Endothelial cell of umbilical vein (primary cell): ENCODE data around the gene ZNF462. TPM values are rescaled to one million over a fixed set of nuclear protein-coding genes. Genes with fewer than 3 reads are reported as not detected.
"Not testable (repeated sequence)": the region's sequence is repeated elsewhere in the genome, so short reads cannot be mapped to it uniquely, and the experiment has no call there.

ENCODE experiments used
- BruUV-seq: library from RNA; stranded (reverse); fragments of 400-500 nt; replicated peaks from 2 replicates; lab custom pipeline; 2021; lab: Mats Ljungman, UMichigan
- CTCF ChIA-PET: fragments of 300-600, 350-600 bp; sonication (Branson Sonifier 250); formaldehyde crosslinking; loops from one replicate; lab custom pipeline; 2021; ENCODE audit warnings: antibody characterized with exemption, inconsistent platforms; lab: Charles Lee
- POLR2A ChIA-PET: fragments of 300-600, 350-600 bp; sonication (Branson Sonifier 250); formaldehyde crosslinking; loops from one replicate; lab custom pipeline; 2021; ENCODE audit warnings: antibody characterized with exemption, inconsistent platforms; lab: Charles Lee
- DNase-seq: peaks from one replicate; pipeline ENCODE4 v3.0.0-alpha.2; 2011; ENCODE audit warnings: low read depth, low spot score
- FAIRE-seq: peaks from 2 replicates; lab custom pipeline; 2011; peaks lifted over from hg19 to GRCh38; lab: Jason Lieb, UNC
- H2AFZ ChIP-seq: 2 replicates; pipeline ENCODE4 v1.6.0; 2012; ENCODE audit warnings: low read depth, low read length, control low read depth, inconsistent platforms
- H3K27ac ChIP-seq: 2 replicates; pipeline ENCODE4 v1.5.1; 2011; ENCODE audit warnings: low read depth, mild to moderate bottlenecking, control low read depth, low read length, moderate library complexity; ENCODE audit not compliant: insufficient read depth
- H3K27me3 ChIP-seq, 2 experiments: 2 replicates each; pipeline versions ENCODE4 v1.6.0 to v1.6.1; 2011; ENCODE audit warnings: low read length in 2 of 2, mixed read lengths in 1 of 2; ENCODE audit not compliant: control insufficient read depth in 2 of 2, insufficient read depth in 2 of 2
- H3K36me3 ChIP-seq, 2 experiments: 2 replicates in 1 of 2; 3 replicates in 1 of 2; pipeline ENCODE4 v1.5.1; 2011; ENCODE audit warnings: low read length in 2 of 2, mild to moderate bottlenecking in 1 of 2, moderate library complexity in 1 of 2; ENCODE audit not compliant: control insufficient read depth in 2 of 2, insufficient read depth in 2 of 2; ENCODE audit errors: extremely low read depth in 1 of 2
- H3K4me1 ChIP-seq: 3 replicates; pipeline ENCODE4 v1.5.1; 2011; ENCODE audit warnings: mild to moderate bottlenecking, low read length; ENCODE audit not compliant: control insufficient read depth, insufficient read depth; ENCODE audit errors: extremely low read depth
- H3K4me2 ChIP-seq: 2 replicates; pipeline ENCODE4 v1.6.1; 2011; ENCODE audit warnings: low read length, control low read depth, mixed read lengths; ENCODE audit not compliant: insufficient read depth
- H3K4me3 ChIP-seq, 3 experiments: fragments of 200-600 bp in 1 of 3; sonication (generic), shearing (Covaris generic) in 1 of 3; replicated peaks in 1 of 3; 2 replicates each; pipeline ENCODE4 v1.5.1; 2011 to 2016; ENCODE audit warnings: control low read depth in 3 of 3, low read length in 3 of 3, mild to moderate bottlenecking in 2 of 3, inconsistent platforms in 1 of 3, low read depth in 1 of 3, moderate library complexity in 1 of 3; ENCODE audit not compliant: insufficient read depth in 1 of 3
- H3K79me2 ChIP-seq: 2 replicates; pipeline ENCODE4 v1.6.0; 2012; ENCODE audit warnings: low read length, inconsistent platforms; ENCODE audit not compliant: control insufficient read depth, insufficient read depth
- H3K9ac ChIP-seq: replicated peaks from 2 replicates; pipeline ENCODE3; 2011; ENCODE audit warnings: low read length, control low read depth; ENCODE audit not compliant: insufficient read depth; ENCODE audit errors: extremely low read depth
- H3K9me1 ChIP-seq: replicated peaks from 3 replicates; pipeline ENCODE4 v1.6.0; 2011; ENCODE audit warnings: mild to moderate bottlenecking, low read length; ENCODE audit not compliant: control insufficient read depth, insufficient read depth; ENCODE audit errors: extremely low read depth
- H3K9me3 ChIP-seq: replicated peaks from 2 replicates; pipeline ENCODE4 v1.5.1; 2012; ENCODE audit warnings: low read length, inconsistent platforms; ENCODE audit not compliant: control insufficient read depth, insufficient read depth
- H4K20me1 ChIP-seq: replicated peaks from 2 replicates; pipeline ENCODE3; 2011; ENCODE audit warnings: mild to moderate bottlenecking, low read length; ENCODE audit not compliant: control insufficient read depth, insufficient read depth; ENCODE audit errors: extremely low read depth
- EZH2 ChIP-seq: IDR thresholded peaks from 2 replicates; pipeline ENCODE4 v1.6.1; 2012; ENCODE audit warnings: borderline replicate concordance, low read depth, mild to moderate bottlenecking, moderate library complexity, low read length, inconsistent platforms; ENCODE audit not compliant: severe bottlenecking
- FOS ChIP-seq: IDR thresholded peaks from 2 replicates; pipeline ENCODE4 v1.6.1; 2011; ENCODE audit warnings: mild to moderate bottlenecking, low read length, moderate library complexity, borderline replicate concordance; ENCODE audit not compliant: insufficient read depth
- JUN ChIP-seq: IDR thresholded peaks from 2 replicates; pipeline ENCODE4 v1.6.1; 2011; ENCODE audit warnings: borderline replicate concordance, low read depth; ENCODE audit not compliant: insufficient read length, insufficient read depth
- MAX ChIP-seq: IDR thresholded peaks from 2 replicates; pipeline ENCODE4 v1.6.1; 2011; ENCODE audit not compliant: insufficient read depth, insufficient read length
- MYC ChIP-seq: IDR thresholded peaks from one replicate; pipeline ENCODE4 v1.6.1; 2011; ENCODE audit warnings: mild to moderate bottlenecking, low read depth, low read length
- POLR2A ChIP-seq: IDR thresholded peaks from 2 replicates; pipeline ENCODE4 v1.6.1; 2012; ENCODE audit warnings: low read depth, mild to moderate bottlenecking, control low read depth, low read length
- POLR2AphosphoS5 ChIP-seq: IDR thresholded peaks from 2 replicates; pipeline ENCODE4 v1.6.1; 2012; ENCODE audit warnings: low read depth, mild to moderate bottlenecking, control low read depth, low read length, moderate library complexity; ENCODE audit not compliant: insufficient read depth
- dilution Hi-C: fragments of 300-500 bp; cut with MboI; formaldehyde crosslinking; loops from one replicate; pipeline ENCODE4 v1.15.0; 2019; ENCODE audit warnings: low sequenced_read_pairs; ENCODE audit not compliant: extremely low pct_ligation_motif_present
- intact Hi-C: fragments of 100-400 bp; cut with micrococcal nuclease; formaldehyde crosslinking; loops from one replicate; pipeline ENCODE4 v1.10.0; 2022
- polyA plus RNA-seq, 4 experiments: library from polyadenylated mRNA; depleted of rRNA in 3 of 4; stranded (reverse) in 3 of 4; unstranded in 1 of 4; fragments of >200 nt; gene quantifications; 2 replicates each; pipeline versions ENCODE4 v1.2.1 to v1.2.3, GENCODE V29; 2011 to 2012; ENCODE audit warnings: missing spikeins in 1 of 4
- total RNA-seq: library from RNA; stranded (reverse); gene quantifications from 2 replicates; pipeline ENCODE4 v1.2.3, GENCODE V29; 2021

ZNF462 gene
- total and polyA plus RNA-seq, 2 donors (not counting 3 experiments of a cell fraction or from before 2014, with no cell fraction given), result 6.2 to 24.7 TPM

- no peak overlapping the region for H3K27ac ChIP-seq
- no peaks in the 10 kb centered on the region for H3K9me1 ChIP-seq
- dilution Hi-C loops (no loop called here), intact Hi-C loops (no loop called here)
- no peaks in the 10 kb centered on the region for H4K20me1 ChIP-seq
- H3K9me3 ChIP-seq, result no peaks in the 10 kb centered on the region
- ChIA-PET CTCF (no interaction called here), POLR2A (no interaction called here)
- H3K27me3 ChIP-seq, result no peaks in the 10 kb centered on the region
- TF ChIP-seq POLR2A, result no peak
- no peak for TF ChIP-seq MAX
- peak; percentile 46 for TF ChIP-seq JUN
- TF ChIP-seq POLR2AphosphoS5, result no peak
- TF ChIP-seq FOS, result peak; percentile 62
- TF ChIP-seq EZH2, result no peak
- no peak for TF ChIP-seq MYC
- BruUV-seq, result no TSS peak
- no peak overlapping the region for H3K9ac ChIP-seq
- H3K36me3 ChIP-seq, result no peaks in the 10 kb centered on the region
- H3K4me1 ChIP-seq, result peaks cover 4% of the 10 kb centered on the region
- DNase-seq (peak; percentile 39), FAIRE-seq (no peak)
- H3K79me2 ChIP-seq, result no peaks in the 10 kb centered on the region
- H3K4me3 ChIP-seq, result no peak overlapping the region
- no peak overlapping the region for H2AFZ ChIP-seq
- H3K4me2 ChIP-seq, result peak overlapping the region; percentile 17
Observed at GRCh38 chr9:106846857-106847256, 16.1 kb upstream of the ZNF462 start.

- H4K20me1 ChIP-seq, H3K27me3 ChIP-seq, intact Hi-C loops, H3K79me2 ChIP-seq, BruUV-seq, H3K9me1 ChIP-seq, dilution Hi-C loops, H3K36me3 ChIP-seq, H3K4me2 ChIP-seq, FAIRE-seq, DNase-seq, H3K9ac ChIP-seq, CTCF ChIA-PET, H3K4me1 ChIP-seq, H3K4me3 ChIP-seq, H3K27ac ChIP-seq, H2AFZ ChIP-seq, H3K9me3 ChIP-seq: not testable (repeated sequence)
- POLR2A ChIA-PET, result interaction anchor here (0.6 kb wide), 1 partner anchor 44 kb away, joined by 3 read pairs; no protein-coding TSS in a partner anchor
Observed at GRCh38 chr9:106851640-106852039, 11.3 kb upstream of the ZNF462 start.
